GM19035 (cell line): ENCODE results near the gene TRIM44.

Source experiments
- ATAC-seq: cut with Tn5 transposase; IDR thresholded peaks from one replicate; pipeline ENCODE4 v1.9.1; 2021; ENCODE audit not compliant: unreplicated experiment

The TRIM44 gene

DNA sequence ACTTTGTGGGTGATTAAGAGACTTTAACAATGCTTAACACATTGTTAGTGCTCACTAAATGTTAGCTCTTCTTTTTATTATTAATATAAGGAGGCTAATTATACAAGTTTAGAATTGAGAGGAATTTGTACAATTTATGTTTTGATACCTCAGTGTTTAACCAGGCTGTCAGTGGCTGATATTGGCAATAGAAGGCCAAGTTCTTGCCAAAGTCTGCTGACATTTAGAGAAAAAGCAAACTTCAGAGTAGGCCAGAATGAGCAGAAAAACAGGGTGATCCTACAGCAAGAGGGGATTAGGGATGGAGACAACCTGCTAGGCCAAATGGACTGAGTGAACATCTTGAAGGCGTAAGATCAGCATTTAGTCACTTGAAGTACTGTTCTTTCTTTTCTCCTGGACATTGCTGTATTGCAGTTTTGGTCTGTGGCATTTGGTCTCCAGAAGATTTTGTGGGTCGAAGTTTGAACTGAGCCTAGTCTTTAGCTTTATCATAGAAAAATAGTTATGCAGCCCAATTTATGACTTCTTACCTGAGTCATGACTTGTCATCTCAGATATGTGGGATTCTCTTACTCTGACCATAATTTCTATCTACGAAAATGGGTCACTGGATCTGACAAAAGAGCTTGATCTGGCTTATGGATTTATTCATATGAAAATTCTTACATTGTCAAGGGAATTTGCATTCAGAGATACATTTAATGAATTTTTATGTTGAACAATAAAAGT is 9.0 kb downstream of the TRIM44 start:
- no peak for ATAC-seq

- no peak for ATAC-seq
Measured at GRCh38 chr11:35672608-35673007, 10.0 kb downstream of the TRIM44 start.

GRCh38 chr11:35675901-35676610 is 13.5 kb downstream of the TRIM44 start:
- ATAC-seq, result no peak

GRCh38 chr11:35676611-35676965 is 14.0 kb downstream of the TRIM44 start:
- ATAC-seq, result no peak

DNA sequence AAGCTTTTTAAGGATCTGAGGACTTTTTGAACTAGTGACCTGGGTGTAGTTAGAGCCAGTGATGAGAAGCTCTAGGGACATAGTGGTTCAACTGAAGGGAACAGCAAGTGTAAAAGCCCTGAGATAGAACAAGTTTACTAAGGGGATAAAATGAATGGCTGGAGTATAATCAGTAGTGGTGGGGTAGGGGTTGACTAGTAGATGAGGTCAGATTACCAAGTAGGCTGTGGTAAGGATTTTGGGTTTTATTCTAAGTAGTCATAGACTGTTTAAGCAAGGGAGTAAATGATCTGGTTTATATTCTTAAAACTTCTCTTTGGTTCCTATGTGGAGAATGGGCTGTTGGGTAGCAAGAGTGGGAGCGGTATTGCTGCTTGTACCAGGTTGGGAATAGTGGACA is 15.3 kb downstream of the TRIM44 start:
- no peak for ATAC-seq

DNA sequence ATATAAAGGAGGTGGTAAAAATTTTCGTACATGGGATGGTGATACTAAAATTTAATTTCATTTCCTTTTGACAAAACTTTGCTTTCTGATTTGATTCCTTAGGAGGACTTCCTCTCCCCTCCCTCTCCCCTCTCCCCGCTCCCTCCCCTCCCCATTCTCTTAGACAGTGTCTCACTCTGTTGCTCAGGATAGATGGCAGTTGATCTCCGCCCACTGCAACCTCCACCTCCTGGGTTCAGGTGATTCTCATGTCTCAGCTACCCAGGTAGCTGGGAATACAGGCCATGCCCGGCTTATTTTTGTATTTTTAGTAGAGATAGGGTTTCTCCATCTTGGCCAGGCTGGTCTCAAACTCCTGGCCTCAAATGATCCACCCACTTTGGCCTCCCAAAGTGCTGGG is 15.9 kb downstream of the TRIM44 start:
- no peak for ATAC-seq

GRCh38 chr11:35678975-35679374 is 16.4 kb downstream of the TRIM44 start:
- ATAC-seq, result no peak

GRCh38 chr11:35680506-35680905 is 17.9 kb downstream of the TRIM44 start:
- ATAC-seq, result no peak

DNA sequence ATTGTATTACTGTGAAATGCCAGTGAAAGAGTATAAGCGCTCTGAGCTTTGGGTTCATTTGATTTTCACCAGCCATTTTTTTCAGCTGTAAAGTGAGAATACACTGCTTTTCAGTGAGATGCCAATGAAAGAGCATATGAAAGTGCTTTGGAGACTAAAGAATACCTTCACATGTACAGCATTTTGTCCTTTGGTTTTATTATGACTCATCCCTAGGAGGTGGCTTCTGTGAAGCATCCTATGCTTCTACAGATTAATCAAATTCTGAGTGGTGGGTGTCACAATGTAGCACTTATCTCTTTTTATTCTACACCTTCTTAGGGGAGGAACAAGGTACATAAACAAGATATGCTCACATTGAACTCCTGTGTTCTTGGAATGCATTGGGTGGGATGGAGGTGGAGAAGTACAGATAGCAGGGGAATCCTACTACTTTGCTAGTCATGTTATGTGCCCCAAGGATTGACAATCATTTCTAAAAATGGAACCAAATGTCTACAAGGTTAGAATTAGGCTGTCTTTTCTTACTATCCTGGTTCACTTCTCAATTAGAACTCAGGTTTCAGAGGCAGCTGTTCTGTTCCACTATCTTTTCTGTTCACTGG is 18.7 kb downstream of the TRIM44 start:
- no peak for ATAC-seq

DNA sequence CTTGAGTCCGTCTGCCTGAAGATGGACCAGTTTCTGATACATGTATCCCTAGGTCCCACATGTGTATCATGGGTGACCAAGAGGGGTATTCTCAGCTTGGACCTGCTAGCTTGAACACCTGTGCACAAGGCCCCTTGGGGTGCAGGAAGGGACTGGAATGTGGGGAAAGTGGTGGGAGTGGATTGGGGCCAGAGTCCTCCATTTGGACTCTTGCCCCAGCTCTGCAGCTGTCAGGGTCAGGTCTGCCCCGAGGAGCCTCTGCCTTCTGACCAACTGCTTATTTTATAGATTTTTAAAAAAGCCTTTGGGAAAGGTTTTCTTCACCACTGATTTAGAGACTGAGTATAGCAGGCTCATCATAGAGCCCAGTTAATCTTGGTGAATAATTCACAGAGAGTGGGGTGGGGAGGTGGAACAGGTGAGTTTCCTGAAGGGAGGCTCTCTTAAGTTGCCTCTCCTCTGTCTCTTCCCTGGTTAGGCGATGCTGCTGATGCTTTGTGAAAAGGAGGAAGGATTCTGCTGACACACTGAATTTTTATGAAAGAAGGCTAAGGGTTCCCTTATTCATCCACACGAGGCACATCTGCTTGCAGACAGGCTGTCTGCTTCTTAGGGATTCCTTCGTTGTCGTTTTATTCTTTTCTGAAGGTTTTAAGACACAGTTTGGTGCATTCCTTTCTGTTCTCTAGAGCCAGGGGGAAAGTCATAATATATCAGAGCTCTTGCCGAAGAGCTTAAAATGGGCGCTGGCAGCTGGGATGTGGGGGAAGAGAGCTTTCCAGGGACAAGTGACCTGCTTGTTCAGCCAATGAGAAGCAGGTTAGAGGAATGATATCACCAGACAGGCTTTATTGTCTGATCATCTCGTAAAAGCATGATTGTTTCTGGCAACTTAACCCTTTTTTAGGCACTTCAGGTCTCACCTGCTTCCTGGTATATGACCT is 19.9 kb downstream of the TRIM44 start:
- ATAC-seq, result no peak

DNA sequence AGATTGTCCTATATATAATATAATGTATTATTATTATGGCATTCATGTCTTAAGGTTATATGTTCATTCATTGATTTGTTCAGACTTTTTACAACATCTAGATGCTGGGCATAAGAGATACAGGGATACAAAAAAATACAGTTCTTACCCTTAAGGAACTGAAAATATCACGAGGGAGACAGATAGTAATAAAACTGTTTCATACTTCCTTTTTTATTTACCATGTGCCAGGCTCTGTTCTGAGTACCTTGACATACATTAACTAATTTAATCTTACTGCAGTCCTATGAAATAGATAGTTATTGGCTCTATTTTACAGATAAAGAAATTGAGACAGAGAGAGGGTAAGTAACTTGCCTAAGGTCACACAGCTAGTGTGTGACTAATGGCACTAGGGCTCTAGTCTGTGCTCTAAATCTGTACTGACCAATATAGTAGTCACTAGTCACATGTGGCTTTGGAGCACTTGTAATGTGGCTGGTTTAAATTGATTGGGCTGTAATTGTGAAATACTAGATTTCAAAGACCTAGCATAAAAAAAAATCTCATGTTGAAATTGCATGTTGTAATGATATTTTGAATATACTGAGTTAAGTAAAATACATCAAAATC is 21.3 kb downstream of the TRIM44 start:
- peak; percentile 72 for ATAC-seq

DNA sequence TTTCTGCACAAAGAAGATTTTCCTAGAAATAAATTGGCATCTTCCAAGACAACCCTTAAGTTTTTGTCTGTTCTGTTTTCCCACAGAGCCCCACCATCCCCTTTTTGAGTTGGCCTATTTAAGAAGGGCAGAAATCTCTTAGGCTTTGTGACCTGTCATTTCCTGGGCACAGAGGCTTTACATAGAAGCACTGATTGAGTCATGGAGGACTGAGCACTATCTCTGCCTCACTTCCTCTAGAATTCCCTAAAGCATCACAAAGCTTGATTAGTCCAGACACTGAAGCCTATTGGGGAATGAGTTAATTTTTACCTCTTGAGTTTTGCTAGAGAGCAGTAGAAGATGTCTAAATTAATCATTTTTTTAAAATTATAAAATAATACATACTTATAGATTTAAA is 25.4 kb downstream of the TRIM44 start:
- no peak for ATAC-seq

- ATAC-seq, result no peak
Measured at GRCh38 chr11:35689081-35689996, 26.8 kb downstream of the TRIM44 start.

- no peak for ATAC-seq
Measured at GRCh38 chr11:35702126-35702525, 39.6 kb downstream of the TRIM44 start.

DNA sequence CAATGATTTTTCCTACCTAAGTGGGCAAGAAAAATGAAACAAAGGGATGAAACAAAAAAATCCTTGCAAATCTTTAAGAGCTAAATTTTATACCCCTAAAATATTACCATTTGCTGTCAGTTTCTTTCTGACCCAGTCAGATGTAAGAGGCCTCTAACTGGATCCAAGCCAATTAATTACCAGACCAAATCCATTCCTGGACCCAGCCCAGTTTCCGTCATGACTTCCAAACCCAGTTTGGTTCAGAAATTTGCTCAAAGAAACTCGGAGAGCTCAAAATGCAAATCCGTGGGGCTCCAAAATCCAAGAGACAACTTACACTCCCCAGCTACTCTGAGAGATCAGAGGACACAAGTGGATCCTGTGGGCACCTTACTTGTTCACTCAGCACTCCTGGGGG is 46.8 kb downstream of the TRIM44 start:
- no peak for ATAC-seq

DNA sequence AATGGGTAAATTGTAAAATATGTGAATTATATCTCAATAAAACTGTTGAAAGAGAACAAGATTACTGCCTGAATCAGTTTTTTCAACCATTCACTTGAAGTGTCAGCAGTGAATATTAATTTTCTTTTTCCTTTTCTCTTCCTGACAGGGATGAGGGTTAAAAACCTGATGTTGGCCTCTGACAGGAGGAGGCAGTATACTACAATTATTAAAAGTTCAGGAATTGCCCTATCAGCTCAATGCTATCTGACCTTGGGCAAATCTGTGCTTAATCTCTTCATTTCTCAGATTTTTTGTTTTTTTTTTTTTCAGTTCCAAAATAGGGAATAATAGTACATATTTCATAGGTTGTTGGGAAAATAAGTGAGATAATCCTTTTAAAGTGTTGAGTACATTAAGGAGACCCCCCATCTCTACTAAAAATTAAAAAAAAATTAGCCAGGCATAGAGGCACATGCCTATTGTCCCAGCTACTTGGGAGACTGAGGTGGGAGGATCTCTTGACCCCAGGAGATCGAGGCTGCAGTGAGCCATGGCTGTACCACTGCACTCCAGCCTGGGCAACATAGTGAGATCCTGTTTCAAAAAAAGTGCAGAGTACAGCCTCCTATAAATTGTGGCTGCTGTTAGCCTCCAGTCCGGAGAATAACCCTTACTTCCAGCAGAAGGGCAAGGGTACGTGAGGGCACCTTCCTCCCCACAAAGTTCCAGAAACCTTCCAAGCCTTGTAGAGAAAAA is 48.8 kb downstream of the TRIM44 start:
- ATAC-seq, result no peak

DNA sequence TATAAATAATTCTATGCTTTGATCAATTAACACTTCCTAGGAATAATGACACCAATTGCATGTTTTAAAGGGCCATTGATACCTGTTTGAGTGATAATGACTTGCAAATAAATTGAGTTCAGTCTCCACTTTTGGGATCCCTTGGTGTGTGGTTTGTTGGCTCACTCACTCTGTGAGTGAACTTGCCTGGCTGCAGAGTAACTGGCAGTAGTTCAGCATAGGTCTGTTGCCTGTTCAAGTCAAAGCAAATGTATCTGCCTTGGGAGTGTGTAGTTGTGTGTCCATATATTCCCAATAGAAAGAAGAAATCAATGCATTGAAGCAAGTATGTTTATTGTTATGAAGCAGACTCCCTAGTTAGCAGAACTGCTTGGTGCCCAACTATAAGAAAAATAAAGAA is 49.3 kb downstream of the TRIM44 start:
- ATAC-seq, result no peak

GRCh38 chr11:35712533-35712932 is 50.0 kb downstream of the TRIM44 start:
- no peak for ATAC-seq
